HepG2 (cell line): ENCODE measurements around the gene SRPK3. TPM values are rescaled to one million over a fixed set of nuclear protein-coding genes. Genes with fewer than 3 reads are reported as not detected.

Experiments
- CCDC6 ChIP-seq: sonication (generic); formaldehyde crosslinking; IDR thresholded peaks from 2 replicates; pipeline ENCODE4 v1.8.1; 2022; ENCODE audit warnings: mild to moderate bottlenecking, missing genetic modification reagents, moderate library complexity
- CHD2 ChIP-seq: IDR thresholded peaks from 2 replicates; pipeline ENCODE4 v1.6.1; 2011; ENCODE audit warnings: low read depth, low read length, improper control_type of control experiment
- CTCF ChIP-seq: sonication (generic); formaldehyde crosslinking; IDR thresholded peaks from 2 replicates; pipeline ENCODE4 v1.5.0; 2020; ENCODE audit warnings: mild to moderate bottlenecking, missing genetic modification reagents, moderate library complexity
- HDAC2 ChIP-seq: sonication (generic); formaldehyde crosslinking; IDR thresholded peaks from 2 replicates; pipeline ENCODE4 v1.4.0; 2020; ENCODE audit warnings: missing genetic modification reagents
- MED8 ChIP-seq: sonication (generic); formaldehyde crosslinking; IDR thresholded peaks from 2 replicates; pipeline ENCODE4 v1.8.1; 2023; ENCODE audit warnings: mild to moderate bottlenecking, missing genetic modification reagents; ENCODE audit not compliant: insufficient replicate concordance
- REPIN1 ChIP-seq: sonication (generic); formaldehyde crosslinking; IDR thresholded peaks from 2 replicates; pipeline ENCODE4 v1.8.0; 2022; ENCODE audit warnings: missing genetic modification reagents, low read depth, mild to moderate bottlenecking, borderline replicate concordance
- REXO4 ChIP-seq: sonication (generic); formaldehyde crosslinking; IDR thresholded peaks from 2 replicates; pipeline ENCODE4 v1.8.0; 2022; ENCODE audit warnings: missing genetic modification reagents, mild to moderate bottlenecking, borderline replicate concordance
- SNAI1 ChIP-seq: sonication (generic); formaldehyde crosslinking; IDR thresholded peaks from 2 replicates; pipeline ENCODE4 v1.5.0; 2020; ENCODE audit warnings: mild to moderate bottlenecking, missing genetic modification reagents, borderline replicate concordance
- TFAP4 ChIP-seq: sonication (generic); IDR thresholded peaks from 2 replicates; pipeline ENCODE4 v1.6.1; 2016; ENCODE audit warnings: low read depth, borderline replicate concordance
- ZBTB34 ChIP-seq: sonication (generic); formaldehyde crosslinking; IDR thresholded peaks from 2 replicates; pipeline ENCODE4 v1.8.0; 2022; ENCODE audit warnings: mild to moderate bottlenecking, missing genetic modification reagents
- ZFP36L1 ChIP-seq: sonication (generic); formaldehyde crosslinking; IDR thresholded peaks from 2 replicates; pipeline ENCODE4 v1.8.0; 2022; ENCODE audit warnings: mild to moderate bottlenecking, missing genetic modification reagents, moderate library complexity
- ZKSCAN8 ChIP-seq: IDR thresholded peaks from 2 replicates; pipeline ENCODE4 v1.6.1; 2016; ENCODE audit warnings: borderline replicate concordance, missing genetic modification reagents, missing compliant biosample characterization
- ZNF12 ChIP-seq: sonication (generic); formaldehyde crosslinking; IDR thresholded peaks from 2 replicates; pipeline ENCODE4 v1.5.0; 2020; ENCODE audit warnings: missing genetic modification reagents
- ZNF136 ChIP-seq: sonication (generic); formaldehyde crosslinking; IDR thresholded peaks from 2 replicates; pipeline ENCODE4 v1.8.1; 2022; ENCODE audit warnings: low read depth, mild to moderate bottlenecking, moderate library complexity, missing genetic modification reagents
- ZNF34 ChIP-seq: sonication (generic); formaldehyde crosslinking; IDR thresholded peaks from 2 replicates; pipeline ENCODE4 v1.4.0; 2020; ENCODE audit warnings: mild to moderate bottlenecking, missing genetic modification reagents, borderline replicate concordance
- ZNF589 ChIP-seq: sonication (generic); formaldehyde crosslinking; conservative IDR thresholded peaks from 2 replicates; pipeline ENCODE4 v1.8.0; 2022; ENCODE audit warnings: mild to moderate bottlenecking, moderate library complexity, missing genetic modification reagents
- ZNF605 ChIP-seq: sonication (generic); formaldehyde crosslinking; IDR thresholded peaks from 2 replicates; pipeline ENCODE4 v1.8.0; 2022; ENCODE audit warnings: mild to moderate bottlenecking, missing genetic modification reagents
- ZNF710 ChIP-seq: sonication (generic); formaldehyde crosslinking; IDR thresholded peaks from 2 replicates; pipeline ENCODE4 v1.5.0; 2020; ENCODE audit warnings: mild to moderate bottlenecking, missing genetic modification reagents, borderline replicate concordance
- ZNF780A ChIP-seq: sonication (generic); formaldehyde crosslinking; IDR thresholded peaks from 2 replicates; pipeline ENCODE4 v1.8.0; 2022; ENCODE audit warnings: mild to moderate bottlenecking, missing genetic modification reagents, moderate library complexity
- polyA plus RNA-seq, 8 experiments: library from polyadenylated mRNA; depleted of rRNA in 3 of 8; stranded (reverse) in 7 of 8; unstranded in 1 of 8; fragments of >200 nt; fragmentation: Illumina TruSeq in 4 of 8; extraction: Trizol in 4 of 8; gene quantifications; 2 replicates each; pipeline versions ENCODE4 v1.2.1 to v1.2.3, GENCODE V29; 2011 to 2016; ENCODE audit warnings: low read depth in 4 of 8, missing spikeins in 1 of 8, mixed read lengths in 1 of 8; ENCODE audit not compliant: insufficient read depth in 1 of 8
- total RNA-seq, 5 experiments: library from RNA; depleted of rRNA; stranded (reverse); fragments of >200 nt; fragmentation: Illumina TruSeq; extraction: Trizol; gene quantifications; 2 replicates each; pipeline ENCODE4 v1.2.3, GENCODE V29; 2016; ENCODE audit warnings: low read depth in 1 of 5

The SRPK3 gene
- total and polyA plus RNA-seq, 2 of the 13 experiments (the other 11 are each of a cell fraction or from before 2014, with no cell fraction given) = 0.22 to 0.30 TPM

GRCh38 chrX:153794018-153794896, 13.4 kb downstream of the SRPK3 start, which contains the start of the genes IDH3G and SSR4 (continued):
- TF ChIP-seq ZNF710 (CRISPR knock-in tag) (0 out of 2 replicates have a peak, but pooled peaks have one; percentile 38), ZKSCAN8 (CRISPR knock-in tag) (no peak), ZNF605 (CRISPR knock-in tag) (0 out of 2 replicates have a peak, but pooled peaks have one; percentile 44), ZNF12 (CRISPR knock-in tag) (no peak), HDAC2 (CRISPR knock-in tag) (0 out of 2 replicates have a peak, but pooled peaks have one; percentile 52), REPIN1 (CRISPR knock-in tag) (peak; percentile 74; the same call in 1 of the 2 replicates), ZNF34 (CRISPR knock-in tag) (0 out of 2 replicates have a peak, but pooled peaks have one; percentile 36), REXO4 (CRISPR knock-in tag) (0 out of 2 replicates have a peak, but pooled peaks have one; percentile 38), ZNF589 (CRISPR knock-in tag) (0 out of 2 replicates have a peak, but pooled peaks have one; percentile 34), CHD2 (peak; percentile 96), MED8 (CRISPR knock-in tag) (peak; percentile 49), SNAI1 (0 out of 2 replicates have a peak, but pooled peaks have one; percentile 25), CCDC6 (CRISPR knock-in tag) (peak; percentile 75; the same call in 1 of the 2 replicates), CTCF (CRISPR knock-in tag) (peak; percentile 68), TFAP4 (peak; percentile 97), ZNF136 (CRISPR knock-in tag) (0 out of 2 replicates have a peak, but pooled peaks have one; percentile 58), ZBTB34 (CRISPR knock-in tag) (0 out of 2 replicates have a peak, but pooled peaks have one; percentile 21), ZNF780A (CRISPR knock-in tag) (peak; percentile 53; the same call in 1 of the 2 replicates), ZFP36L1 (CRISPR knock-in tag) (peak; percentile 47; the same call in 1 of the 2 replicates)
